GM12878 (cell line): ENCODE measurements around the gene BBS12. TPM values are rescaled to one million over a fixed set of nuclear protein-coding genes. Genes with fewer than 3 reads are reported as not detected.

Experiments used
- ATAC-seq: fragments of 200-7000 bp; cut with Tn5 transposase; 3 replicates; pipeline ENCODE4 v1.9.1; 2020; ENCODE audit warnings: mild to moderate bottlenecking, moderate library complexity
- BruUV-seq: library from RNA; stranded (reverse); fragments of 400-500 nt; replicated peaks from 2 replicates; lab custom pipeline; 2021; lab: Mats Ljungman, UMichigan
- CTCF ChIA-PET: fragments of 300-600 bp; sonication (Branson Sonifier 250); formaldehyde crosslinking; extraction: SDS; loops from one replicate; lab custom pipeline; 2021; ENCODE audit warnings: inconsistent platforms; lab: Yijun Ruan, JAX
- POLR2A ChIA-PET: fragments of 350-600 bp; formaldehyde crosslinking; extraction: SDS; loops from one replicate; lab custom pipeline; 2021; ENCODE audit warnings: inconsistent platforms; lab: Charles Lee
- RAD21 ChIA-PET: fragments of 300-600 bp; sonication (Branson Sonifier 250); formaldehyde crosslinking; loops from one replicate; lab custom pipeline; 2023; ENCODE audit warnings: antibody characterized with exemption; ENCODE audit not compliant: unreplicated experiment; lab: Charles Lee
- SMC1A ChIA-PET: fragments of 300-600 bp; sonication (Branson Sonifier 250); formaldehyde crosslinking; loops from one replicate; lab custom pipeline; 2023; ENCODE audit not compliant: unreplicated experiment, uncharacterized antibody; lab: Charles Lee
- DNase-seq: peaks from one replicate; pipeline ENCODE4 v3.0.0-alpha.2; 2011; ENCODE audit warnings: low read depth, low spot score
- FAIRE-seq: peaks from 3 replicates; lab custom pipeline; 2011; peaks lifted over from hg19 to GRCh38; lab: Jason Lieb, UNC
- H2AFZ ChIP-seq: 2 replicates; pipeline ENCODE4 v1.6.0; 2011; ENCODE audit warnings: low read depth, low read length, control low read depth; ENCODE audit not compliant: control insufficient read depth
- H3K27ac ChIP-seq: 2 replicates; pipeline ENCODE4 v1.5.1; 2011; ENCODE audit warnings: control low read depth; ENCODE audit not compliant: control insufficient read depth, insufficient read depth
- H3K27me3 ChIP-seq, 2 experiments: replicated peaks in 1 of 2; 2 replicates each; pipeline versions ENCODE4 v1.6.0 to v1.6.1; 2011; ENCODE audit warnings: low read length in 1 of 2; ENCODE audit not compliant: control insufficient read depth in 2 of 2, insufficient read depth in 2 of 2
- H3K36me3 ChIP-seq, 2 experiments: 2 replicates each; pipeline ENCODE4 v1.5.1; 2011; ENCODE audit warnings: low read length in 1 of 2; ENCODE audit not compliant: control insufficient read depth in 2 of 2, insufficient read depth in 2 of 2
- H3K4me1 ChIP-seq: 2 replicates; pipeline ENCODE4 v1.6.1; 2011; ENCODE audit warnings: mild to moderate bottlenecking, low read length, moderate library complexity, mixed read lengths; ENCODE audit not compliant: control insufficient read depth, insufficient read depth
- H3K4me2 ChIP-seq: 2 replicates; pipeline ENCODE4 v1.6.0; 2011; ENCODE audit warnings: control low read depth; ENCODE audit not compliant: control insufficient read depth, insufficient read depth
- H3K4me3 ChIP-seq: fragments of 200-600 bp; sonication (generic); 2 replicates; pipeline ENCODE4 v1.5.1; 2016
- H3K79me2 ChIP-seq: 2 replicates; pipeline ENCODE4 v1.6.0; 2011; ENCODE audit warnings: low read length; ENCODE audit not compliant: control insufficient read depth, insufficient read depth
- H3K9ac ChIP-seq: 2 replicates; pipeline ENCODE4 v1.8.0; 2011; ENCODE audit warnings: low read length, control low read depth, mixed read lengths; ENCODE audit not compliant: control insufficient read depth, insufficient read depth
- H3K9me3 ChIP-seq: replicated peaks from 3 replicates; pipeline ENCODE4 v1.5.1; 2011; ENCODE audit warnings: mild to moderate bottlenecking, low read length; ENCODE audit not compliant: control insufficient read depth, insufficient read depth
- H4K20me1 ChIP-seq: 2 replicates; pipeline ENCODE4 v1.6.0; 2011; ENCODE audit not compliant: control insufficient read depth, insufficient read depth
- CREB1 ChIP-seq: IDR thresholded peaks from 2 replicates; pipeline ENCODE4 v1.6.1; 2012; ENCODE audit warnings: low read depth, mild to moderate bottlenecking, inconsistent platforms
- FOXK2 ChIP-seq: fragments of 450-650 bp; IDR thresholded peaks from 2 replicates; pipeline ENCODE4 v1.6.1; 2017; ENCODE audit warnings: mild to moderate bottlenecking, moderate library complexity
- GABPA ChIP-seq: IDR thresholded peaks from 2 replicates; pipeline ENCODE4 v1.6.1; 2014; ENCODE audit warnings: antibody characterized with exemption, low read depth, mild to moderate bottlenecking, inconsistent platforms
- HCFC1 ChIP-seq: fragments of 150-350 bp; IDR thresholded peaks from 2 replicates; pipeline ENCODE4 v1.6.1; 2014; ENCODE audit warnings: low read length
- NFIC ChIP-seq: IDR thresholded peaks from 2 replicates; pipeline ENCODE4 v1.6.1; 2012; ENCODE audit warnings: low read depth, mild to moderate bottlenecking, inconsistent platforms, low read length, moderate library complexity
- PML ChIP-seq: IDR thresholded peaks from 2 replicates; pipeline ENCODE4 v1.6.1; 2012; ENCODE audit warnings: low read length, inconsistent platforms
- SRF ChIP-seq, 2 experiments: IDR thresholded peaks; 2 replicates each; pipeline ENCODE4 v1.6.1; 2011; ENCODE audit warnings: low read depth in 2 of 2, low read length in 2 of 2, mild to moderate bottlenecking in 1 of 2, moderate library complexity in 1 of 2
- ZBED1 ChIP-seq: IDR thresholded peaks from 2 replicates; pipeline ENCODE4 v1.6.1; 2016; ENCODE audit warnings: borderline replicate concordance
- ZNF384 ChIP-seq: IDR thresholded peaks from 2 replicates; pipeline ENCODE4 v1.6.1; 2012; ENCODE audit warnings: low read depth, mild to moderate bottlenecking, low read length, improper control_type of control experiment, borderline replicate concordance
- WGBS: methylation state at CpG from one replicate; pipeline ENCODE4 v1.1.6; 2016; ENCODE audit warnings: low lambda C conversion rate; ENCODE audit not compliant: insufficient replicate concordance, insufficient coverage; ENCODE audit errors: missing lambda C conversion rate; 5-methylcytosine and 5-hydroxymethylcytosine counted together
- in situ Hi-C: fragments of 300-500 bp; cut with MboI; formaldehyde crosslinking; loops from 9 replicates; pipeline ENCODE4 v1.14.3; 2018; ENCODE audit warnings: mixed read lengths
- intact Hi-C: fragments of 100-400 bp; cut with micrococcal nuclease; formaldehyde crosslinking; loops from one replicate; pipeline ENCODE4 v1.14.2; 2022; ENCODE audit not compliant: unreplicated experiment
- polyA plus RNA-seq, 11 experiments: library from polyadenylated mRNA; depleted of rRNA in 4 of 11; unstranded in 6 of 11; stranded (reverse) in 5 of 11; fragments of >200 nt; fragmentation: Nextera tagmentation in 4 of 11; fragmentation: Illumina TruSeq in 1 of 11; extraction: Ambion mirVana in 4 of 11; extraction: Trizol in 1 of 11; gene quantifications; 1 replicate in 1 of 11; 2 replicates in 10 of 11; pipeline versions ENCODE4 v1.2.1 to v1.2.3, GENCODE V29; 2011 to 2016; ENCODE audit warnings: inconsistent platforms in 2 of 11, missing spikeins in 2 of 11, low read depth in 1 of 11
- total RNA-seq, 4 experiments: library from RNA; depleted of rRNA in 3 of 4; stranded (reverse); fragments of >200 nt in 3 of 4; fragmentation: Illumina TruSeq in 1 of 4; extraction: Trizol in 1 of 4; gene quantifications; 2 replicates each; pipeline versions ENCODE4 v1.2.1 to v1.2.3, GENCODE V29; 2013 to 2021
- TF ChIP-seq, protein P1 (sequence below): IDR thresholded peaks from 2 replicates; pipeline ENCODE4 v1.6.1; 2011; ENCODE audit warnings: borderline replicate concordance, low read depth, mild to moderate bottlenecking, moderate library complexity, mixed read lengths, low read length; ENCODE audit not compliant: insufficient read depth; ENCODE audit errors: extremely low read length
- TF ChIP-seq, protein P2 (sequence below), 3 experiments: IDR thresholded peaks in 2 of 3; conservative IDR thresholded peaks in 1 of 3; 2 replicates each; pipeline ENCODE4 v1.5.1; 2011; ENCODE audit warnings: low read depth in 3 of 3, low read length in 3 of 3, mild to moderate bottlenecking in 3 of 3, control low read depth in 2 of 3, moderate library complexity in 2 of 3, inconsistent platforms in 1 of 3, mixed read lengths in 1 of 3; ENCODE audit not compliant: control insufficient read depth in 2 of 3, insufficient read depth in 1 of 3; ENCODE audit errors: extremely low read depth in 1 of 3
- TF ChIP-seq, protein P3 (sequence below): fragments of 450-650 bp; conservative IDR thresholded peaks from 2 replicates; pipeline ENCODE4 v1.6.1; 2017; ENCODE audit warnings: mild to moderate bottlenecking, moderate library complexity
- TF ChIP-seq, protein P4 (sequence below): fragments of 450-650 bp; IDR thresholded peaks from 2 replicates; pipeline ENCODE4 v1.6.1; 2017; ENCODE audit warnings: borderline replicate concordance

BBS12 gene
- total and polyA plus RNA-seq, 10 of the 15 experiments (the other 5 are each of a cell fraction or from before 2014, with no cell fraction given) = 0.15 to 0.63 (median 0.42) TPM

DNA sequence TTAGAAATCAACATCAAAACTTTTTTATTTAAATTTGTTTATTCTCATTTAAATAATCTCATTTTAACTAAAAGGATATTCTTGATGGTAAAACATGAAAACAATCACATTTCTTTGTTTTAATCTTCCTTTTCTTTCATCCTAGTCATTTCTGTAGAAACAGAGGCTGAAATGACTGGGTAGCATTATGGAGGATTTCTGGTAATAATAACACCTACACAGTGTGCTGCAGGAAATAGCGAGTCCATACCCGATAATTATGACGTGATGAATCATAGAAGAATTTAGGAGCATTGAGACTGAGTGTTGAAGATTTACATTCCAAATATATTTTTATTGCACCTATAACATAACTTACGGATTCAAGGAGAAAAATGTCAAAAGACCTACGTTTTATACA is 31.4 kb upstream of the BBS12 start (continued):
- TF ChIP-seq SRF (IDR thresholded peaks at IDR 0.05; ENCODE audit: low read depth in 2 of 2, low read length in 2 of 2) (no peak), ZNF384 (no peak), GABPA (peak; percentile 44; the same call in 1 of the 2 replicates), FOXK2 (no peak), CREB1 (0 out of 2 replicates have a peak, but pooled peaks have one; percentile 9)
- TF ChIP-seq, protein P1, sequence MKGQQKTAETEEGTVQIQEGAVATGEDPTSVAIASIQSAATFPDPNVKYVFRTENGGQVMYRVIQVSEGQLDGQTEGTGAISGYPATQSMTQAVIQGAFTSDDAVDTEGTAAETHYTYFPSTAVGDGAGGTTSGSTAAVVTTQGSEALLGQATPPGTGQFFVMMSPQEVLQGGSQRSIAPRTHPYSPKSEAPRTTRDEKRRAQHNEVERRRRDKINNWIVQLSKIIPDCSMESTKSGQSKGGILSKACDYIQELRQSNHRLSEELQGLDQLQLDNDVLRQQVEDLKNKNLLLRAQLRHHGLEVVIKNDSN = no peak
- TF ChIP-seq, all 136 proteins: peak for 10

DNA sequence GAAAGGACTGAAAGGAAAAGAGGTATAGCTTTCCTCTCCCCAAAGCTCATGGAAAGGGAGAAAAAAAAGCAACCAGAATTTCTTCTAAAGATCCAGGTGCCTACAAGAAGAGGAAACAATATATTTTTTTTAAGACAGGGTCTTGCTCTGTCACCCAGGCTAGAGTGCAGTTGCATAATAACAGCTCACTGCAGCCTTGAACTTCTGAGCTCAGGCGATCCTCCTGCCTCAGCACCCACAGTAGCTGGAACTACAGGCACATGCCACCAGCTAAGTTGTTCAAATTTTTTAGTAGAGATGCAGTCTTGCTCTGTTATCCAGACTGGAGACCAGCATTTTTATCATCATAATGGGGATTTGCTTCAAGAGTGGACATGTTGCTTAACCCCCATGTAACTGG is 30.5 kb upstream of the BBS12 start:
- Histone ChIP-seq H4K20me1 (no peaks in the 10 kb centered on the region), H3K79me2 (no peaks in the 10 kb centered on the region), H2AFZ (no peak overlapping the region), H3K27ac (no peak overlapping the region), H3K27me3 (no peaks in the 10 kb centered on the region; a peak in 1 of 4 replicates), H3K4me2 (no peak overlapping the region), H3K4me1 (no peaks in the 10 kb centered on the region), H3K9me3 (no peaks in the 10 kb centered on the region), H3K9ac (no peak overlapping the region), H3K36me3 (no peaks in the 10 kb centered on the region), H3K4me3 (no peak overlapping the region)
- CTCF ChIA-PET = interaction anchor here (0.6 to 0.8 kb wide), 2 partner anchors 15 to 99 kb away, joined by 3 to 4 read pairs; no protein-coding TSS in a partner anchor
- WGBS = 43% methylated on average over 1 of the region's 1 CpG
- POLR2A ChIA-PET = no interaction called here
- no peak for DNase-seq
- in situ Hi-C loops = no loop called here
- TF ChIP-seq PML (no peak), NFIC (no peak), HCFC1 (no peak), ZBED1 (no peak)
- TF ChIP-seq, protein P2, sequence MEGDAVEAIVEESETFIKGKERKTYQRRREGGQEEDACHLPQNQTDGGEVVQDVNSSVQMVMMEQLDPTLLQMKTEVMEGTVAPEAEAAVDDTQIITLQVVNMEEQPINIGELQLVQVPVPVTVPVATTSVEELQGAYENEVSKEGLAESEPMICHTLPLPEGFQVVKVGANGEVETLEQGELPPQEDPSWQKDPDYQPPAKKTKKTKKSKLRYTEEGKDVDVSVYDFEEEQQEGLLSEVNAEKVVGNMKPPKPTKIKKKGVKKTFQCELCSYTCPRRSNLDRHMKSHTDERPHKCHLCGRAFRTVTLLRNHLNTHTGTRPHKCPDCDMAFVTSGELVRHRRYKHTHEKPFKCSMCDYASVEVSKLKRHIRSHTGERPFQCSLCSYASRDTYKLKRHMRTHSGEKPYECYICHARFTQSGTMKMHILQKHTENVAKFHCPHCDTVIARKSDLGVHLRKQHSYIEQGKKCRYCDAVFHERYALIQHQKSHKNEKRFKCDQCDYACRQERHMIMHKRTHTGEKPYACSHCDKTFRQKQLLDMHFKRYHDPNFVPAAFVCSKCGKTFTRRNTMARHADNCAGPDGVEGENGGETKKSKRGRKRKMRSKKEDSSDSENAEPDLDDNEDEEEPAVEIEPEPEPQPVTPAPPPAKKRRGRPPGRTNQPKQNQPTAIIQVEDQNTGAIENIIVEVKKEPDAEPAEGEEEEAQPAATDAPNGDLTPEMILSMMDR (IDR thresholded peaks at IDR 0.05 in 2 of 3, conservative IDR thresholded peaks at IDR 0.05 in 1 of 3; ENCODE audit: control insufficient read depth in 2 of 3, extremely low read depth in 1 of 3, insufficient read depth in 1 of 3, low read depth in 3 of 3, low read length in 3 of 3) = no peak
- TF ChIP-seq, protein P3, sequence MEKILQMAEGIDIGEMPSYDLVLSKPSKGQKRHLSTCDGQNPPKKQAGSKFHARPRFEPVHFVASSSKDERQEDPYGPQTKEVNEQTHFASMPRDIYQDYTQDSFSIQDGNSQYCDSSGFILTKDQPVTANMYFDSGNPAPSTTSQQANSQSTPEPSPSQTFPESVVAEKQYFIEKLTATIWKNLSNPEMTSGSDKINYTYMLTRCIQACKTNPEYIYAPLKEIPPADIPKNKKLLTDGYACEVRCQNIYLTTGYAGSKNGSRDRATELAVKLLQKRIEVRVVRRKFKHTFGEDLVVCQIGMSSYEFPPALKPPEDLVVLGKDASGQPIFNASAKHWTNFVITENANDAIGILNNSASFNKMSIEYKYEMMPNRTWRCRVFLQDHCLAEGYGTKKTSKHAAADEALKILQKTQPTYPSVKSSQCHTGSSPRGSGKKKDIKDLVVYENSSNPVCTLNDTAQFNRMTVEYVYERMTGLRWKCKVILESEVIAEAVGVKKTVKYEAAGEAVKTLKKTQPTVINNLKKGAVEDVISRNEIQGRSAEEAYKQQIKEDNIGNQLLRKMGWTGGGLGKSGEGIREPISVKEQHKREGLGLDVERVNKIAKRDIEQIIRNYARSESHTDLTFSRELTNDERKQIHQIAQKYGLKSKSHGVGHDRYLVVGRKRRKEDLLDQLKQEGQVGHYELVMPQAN = no peak
- TF ChIP-seq, protein P4, sequence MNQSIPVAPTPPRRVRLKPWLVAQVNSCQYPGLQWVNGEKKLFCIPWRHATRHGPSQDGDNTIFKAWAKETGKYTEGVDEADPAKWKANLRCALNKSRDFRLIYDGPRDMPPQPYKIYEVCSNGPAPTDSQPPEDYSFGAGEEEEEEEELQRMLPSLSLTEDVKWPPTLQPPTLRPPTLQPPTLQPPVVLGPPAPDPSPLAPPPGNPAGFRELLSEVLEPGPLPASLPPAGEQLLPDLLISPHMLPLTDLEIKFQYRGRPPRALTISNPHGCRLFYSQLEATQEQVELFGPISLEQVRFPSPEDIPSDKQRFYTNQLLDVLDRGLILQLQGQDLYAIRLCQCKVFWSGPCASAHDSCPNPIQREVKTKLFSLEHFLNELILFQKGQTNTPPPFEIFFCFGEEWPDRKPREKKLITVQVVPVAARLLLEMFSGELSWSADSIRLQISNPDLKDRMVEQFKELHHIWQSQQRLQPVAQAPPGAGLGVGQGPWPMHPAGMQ = no peak
- no peak for FAIRE-seq
- intact Hi-C loops = no loop called here
- no peak for ATAC-seq
- SMC1A ChIA-PET = no interaction called here
- no TSS peak for BruUV-seq
- RAD21 ChIA-PET = no interaction called here
